Right atrium auricular region (tissue), 2 donors: Measurements from ENCODE around the gene GALNS. TPM values are rescaled to one million over a fixed set of nuclear protein-coding genes. Genes with fewer than 3 reads are reported as not detected.
A peak's percentile ranks its signal among the peaks of the same experiment; 100 is the strongest.

Source experiments
- DNase-seq: peaks from one replicate; pipeline ENCODE4 v3.0.0-alpha.2; 2019; ENCODE audit warnings: low spot score
- H3K27ac ChIP-seq, 2 donors: fragments of 200-600 bp; sonication (generic); 1 replicate in 1 of 2; 2 replicates in 1 of 2; pipeline ENCODE4 v1.5.1; 2016 to 2019
- H3K27me3 ChIP-seq, 2 donors: fragments of 200-600 bp; sonication (generic); one replicate each; pipeline versions ENCODE4 v1.5.1 to v1.6.0; 2017 to 2019
- H3K36me3 ChIP-seq: fragments of 200-600 bp; sonication (generic); one replicate; pipeline ENCODE4 v1.5.1; 2016
- H3K4me1 ChIP-seq, 2 donors: fragments of 200-600 bp; sonication (generic); one replicate each; pipeline versions ENCODE4 v1.5.1 to v1.6.0; 2017 to 2019
- H3K4me3 ChIP-seq, 2 donors: fragments of 200-600 bp; sonication (generic); 1 replicate in 1 of 2; 2 replicates in 1 of 2; pipeline ENCODE4 v1.5.1; 2017 to 2019; ENCODE audit warnings: mild to moderate bottlenecking in 1 of 2, moderate library complexity in 1 of 2
- H3K9me3 ChIP-seq, 2 donors: fragments of 200-600 bp; sonication (generic); one replicate each; pipeline ENCODE4 v1.5.1; 2019
- total RNA-seq, 2 donors: library from RNA; depleted of rRNA; stranded (reverse); fragments of >200 nt; gene quantifications; one replicate each; pipeline ENCODE4 v1.1.0, GENCODE V29; 2016
- TF ChIP-seq, protein P1 (sequence below), 2 donors: fragments of 200-600 bp; sonication (generic); IDR thresholded peaks; one replicate each; pipeline ENCODE4 v1.5.1; 2019; ENCODE audit warnings: antibody characterized with exemption in 2 of 2

The GALNS gene
- total RNA-seq, 2 donors from 2014 or later = 12.6 to 18.8 TPM

DNA sequence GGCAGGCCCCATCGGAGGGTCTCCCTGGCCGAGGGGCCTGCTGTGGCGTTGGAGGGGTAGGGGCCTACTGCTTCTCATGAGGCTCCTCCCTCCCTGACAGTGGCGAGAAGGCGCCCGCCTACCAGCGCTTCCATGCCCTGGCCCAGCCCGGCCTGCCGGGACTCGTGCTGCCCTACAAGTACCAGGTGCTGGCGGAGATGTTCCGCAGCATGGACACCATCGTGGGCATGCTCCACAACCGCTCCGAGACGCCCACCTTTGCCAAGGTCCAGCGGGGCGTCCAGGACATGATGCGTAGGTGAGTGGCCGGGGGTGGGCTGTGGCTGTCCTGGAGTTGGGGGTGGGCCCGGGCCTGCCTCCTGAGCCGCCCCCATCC lies 51.4 kb downstream of the GALNS start:
- Histone ChIP-seq H3K36me3 (peaks cover 10% of the 10 kb centered on the region), H3K27ac (no peak overlapping the region), H3K4me1 (peaks cover 0 to 35% of the 10 kb centered on the region in 2 donors), H3K4me3 (no peak overlapping the region), H3K27me3 (no peaks in the 10 kb centered on the region), H3K9me3 (no peaks in the 10 kb centered on the region)
- DNase-seq = no peak
- TF ChIP-seq, protein P1, sequence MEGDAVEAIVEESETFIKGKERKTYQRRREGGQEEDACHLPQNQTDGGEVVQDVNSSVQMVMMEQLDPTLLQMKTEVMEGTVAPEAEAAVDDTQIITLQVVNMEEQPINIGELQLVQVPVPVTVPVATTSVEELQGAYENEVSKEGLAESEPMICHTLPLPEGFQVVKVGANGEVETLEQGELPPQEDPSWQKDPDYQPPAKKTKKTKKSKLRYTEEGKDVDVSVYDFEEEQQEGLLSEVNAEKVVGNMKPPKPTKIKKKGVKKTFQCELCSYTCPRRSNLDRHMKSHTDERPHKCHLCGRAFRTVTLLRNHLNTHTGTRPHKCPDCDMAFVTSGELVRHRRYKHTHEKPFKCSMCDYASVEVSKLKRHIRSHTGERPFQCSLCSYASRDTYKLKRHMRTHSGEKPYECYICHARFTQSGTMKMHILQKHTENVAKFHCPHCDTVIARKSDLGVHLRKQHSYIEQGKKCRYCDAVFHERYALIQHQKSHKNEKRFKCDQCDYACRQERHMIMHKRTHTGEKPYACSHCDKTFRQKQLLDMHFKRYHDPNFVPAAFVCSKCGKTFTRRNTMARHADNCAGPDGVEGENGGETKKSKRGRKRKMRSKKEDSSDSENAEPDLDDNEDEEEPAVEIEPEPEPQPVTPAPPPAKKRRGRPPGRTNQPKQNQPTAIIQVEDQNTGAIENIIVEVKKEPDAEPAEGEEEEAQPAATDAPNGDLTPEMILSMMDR (IDR thresholded peaks at IDR 0.05) = no peak

DNA sequence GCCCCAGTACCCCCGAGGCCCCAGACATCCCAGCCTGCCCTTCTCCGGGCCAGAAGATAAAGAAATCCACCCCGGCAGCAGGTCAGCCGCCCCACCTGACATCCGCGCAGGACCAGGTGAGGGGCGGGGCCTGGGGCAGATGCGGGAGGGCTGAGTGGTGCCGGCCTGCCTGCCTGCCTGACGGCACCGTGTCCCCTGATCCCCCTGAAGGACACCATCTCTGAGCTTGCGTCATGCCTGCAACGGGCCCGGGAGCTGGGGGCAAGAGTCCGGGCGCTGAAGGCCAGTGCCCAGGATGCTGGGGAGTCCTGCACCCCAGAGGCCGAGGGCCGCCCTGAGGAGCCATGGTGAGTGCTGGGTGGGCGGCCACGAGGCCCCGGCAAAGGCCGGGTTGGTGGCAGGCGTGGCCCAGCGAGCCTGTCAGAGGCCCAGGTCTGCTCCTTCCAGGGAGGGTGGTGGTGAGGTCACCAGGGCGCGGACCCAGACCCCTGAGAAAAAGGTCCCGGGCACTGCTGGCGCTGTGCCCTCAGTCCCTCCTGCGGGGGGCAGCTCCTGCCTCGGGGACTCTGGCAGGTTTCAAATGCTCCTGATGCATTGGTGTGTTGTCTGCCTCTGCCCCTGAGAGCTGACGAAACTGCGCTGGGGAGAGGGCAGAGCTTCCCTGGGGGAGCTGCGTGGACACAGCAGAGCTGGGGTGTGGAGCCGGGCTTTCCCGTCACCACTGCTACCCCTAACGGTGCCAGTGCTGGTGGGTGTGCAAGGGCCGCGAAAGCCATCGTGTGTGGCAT lies 52.0 kb downstream of the GALNS start:
- peak overlapping the region in 1 of 2 donors; percentile 75 for H3K4me3 ChIP-seq

DNA sequence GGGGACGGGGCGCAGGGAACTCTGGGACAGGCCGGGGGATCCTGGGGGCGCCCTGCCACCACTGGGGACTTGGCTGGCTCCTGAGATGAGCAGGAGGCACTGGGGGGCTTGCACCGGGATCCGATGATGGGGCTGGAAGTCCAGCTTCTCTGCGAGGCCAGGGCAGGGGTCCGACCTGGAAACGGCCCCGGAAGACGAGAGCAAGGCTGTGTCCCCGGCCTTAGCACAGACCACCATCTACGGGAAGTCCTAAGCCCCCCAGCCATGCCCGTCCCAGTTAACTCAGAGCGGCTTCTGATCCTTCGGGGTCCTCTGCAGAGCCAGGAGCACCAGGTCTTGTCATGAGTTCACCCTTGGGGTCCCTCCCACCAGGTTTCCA lies 52.6 kb downstream of the GALNS start:
- Histone ChIP-seq H3K27me3 (no peaks in the 10 kb centered on the region), H3K27ac (no peak overlapping the region), H3K9me3 (no peaks in the 10 kb centered on the region), H3K36me3 (peaks cover 2% of the 10 kb centered on the region), H3K4me1 (peaks cover 0 to 25% of the 10 kb centered on the region in 2 donors), H3K4me3 (peak overlapping the region; percentile 61 to 75)
- TF ChIP-seq, protein P1 (IDR thresholded peaks at IDR 0.05) = no peak
- DNase-seq = no peak

More for the DNA sequence above, 52.0 kb downstream of the GALNS start:
- TF ChIP-seq, protein P1 (IDR thresholded peaks at IDR 0.05) = no peak
- peaks cover 0 to 29% of the 10 kb centered on the region in 2 donors for H3K4me1 ChIP-seq
- H3K36me3 ChIP-seq = peaks cover 8% of the 10 kb centered on the region
- DNase-seq = no peak
- H3K27me3 ChIP-seq = no peaks in the 10 kb centered on the region
- no peaks in the 10 kb centered on the region for H3K9me3 ChIP-seq
- no peak overlapping the region for H3K27ac ChIP-seq

DNA sequence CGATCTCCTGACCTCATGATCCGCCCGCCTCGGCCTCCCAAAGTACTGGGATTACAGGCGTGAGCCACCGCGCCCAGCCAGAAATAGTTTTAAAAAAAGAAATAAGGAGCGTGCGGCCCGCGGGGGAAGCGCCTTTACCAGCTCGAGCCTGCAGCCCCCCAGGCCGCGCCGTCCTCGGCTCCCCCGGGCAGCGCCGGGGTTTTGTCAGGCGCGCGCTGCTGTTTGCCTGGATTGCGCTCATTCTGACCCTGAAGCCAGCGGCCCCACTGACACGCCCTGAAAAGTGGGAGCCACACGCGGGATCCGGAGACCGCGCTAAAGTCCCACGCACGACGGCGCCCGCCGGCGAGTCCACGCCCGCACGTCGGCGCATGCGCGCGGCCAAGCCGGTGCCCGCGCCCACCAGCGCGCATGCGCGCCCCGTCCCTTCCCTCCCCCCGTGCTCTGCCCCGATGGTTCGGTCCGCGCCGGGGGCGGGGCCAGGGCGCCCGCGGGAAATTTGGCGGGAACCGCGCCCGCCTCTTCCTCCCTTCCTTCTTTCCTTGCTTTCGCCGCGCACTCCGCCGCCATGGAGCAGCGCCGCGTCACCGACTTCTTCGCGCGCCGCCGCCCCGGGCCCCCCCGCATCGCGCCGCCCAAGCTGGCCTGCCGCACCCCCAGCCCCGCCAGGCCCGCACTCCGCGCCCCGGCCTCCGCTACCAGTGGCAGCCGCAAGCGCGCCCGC lies 53.3 kb downstream of the GALNS start, which contains the start of gene CDT1:
Gene CDT1 (plus strand): TSS at position 526 of the 724 bp plus-strand sequence. CDS start 43 bp downstream, at position 569.
- no peaks in the 10 kb centered on the region for H3K36me3 ChIP-seq
- no peaks in the 10 kb centered on the region for H3K27me3 ChIP-seq
- H3K4me3 ChIP-seq = peak within 1 kb of the TSS; percentile 61 to 75
- peak; percentile 82 for DNase-seq
- peaks cover 0 to 25% of the 10 kb centered on the region in 2 donors for H3K4me1 ChIP-seq
- H3K9me3 ChIP-seq = no peaks in the 10 kb centered on the region
- TF ChIP-seq, protein P1 (IDR thresholded peaks at IDR 0.05) = no peak
- H3K27ac ChIP-seq = peak within 1 kb of the TSS; percentile 68 to 73

DNA sequence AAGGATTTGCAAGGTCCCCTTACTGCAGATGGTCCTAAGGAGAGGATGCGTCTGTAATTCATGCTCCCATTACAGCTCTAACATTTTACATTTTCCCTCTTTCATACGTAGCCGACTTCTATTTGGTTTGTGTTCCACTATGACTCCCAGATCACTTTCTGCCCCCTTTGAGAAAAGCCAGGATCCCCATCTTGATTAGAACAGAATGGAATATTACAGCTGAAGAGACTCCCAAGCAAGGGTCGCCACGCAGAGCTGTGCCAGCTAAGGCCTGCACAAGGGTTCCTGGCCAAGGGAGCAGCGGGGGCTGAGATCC lies 56.5 kb downstream of the GALNS start:
- H3K36me3 ChIP-seq = no peaks in the 10 kb centered on the region
- no peak overlapping the region for H3K27ac ChIP-seq
- TF ChIP-seq, protein P1 (IDR thresholded peaks at IDR 0.05) = no peak

More for the DNA sequence above, 56.5 kb downstream of the GALNS start:
- peaks cover 0 to 25% of the 10 kb centered on the region in 2 donors for H3K4me1 ChIP-seq
- no peaks in the 10 kb centered on the region for H3K9me3 ChIP-seq
- no peak overlapping the region for H3K4me3 ChIP-seq
- no peak for DNase-seq
- H3K27me3 ChIP-seq = no peaks in the 10 kb centered on the region
